Activated CD8-positive, alpha-beta T cell treated with anti-CD3 and anti-CD28 coated beads, Interleukin-2, amount 10 ng/mL, durations not matched to agents 7 days and 5 days (primary cell): Measurements from ENCODE around the gene BTAF1. TPM values are rescaled to one million over a fixed set of nuclear protein-coding genes. Genes with fewer than 3 reads are reported as not detected.
"Not testable (repeated sequence)": the region's sequence is repeated elsewhere in the genome, so short reads cannot be mapped to it uniquely, and the experiment has no call there.

ENCODE experiments used
- ATAC-seq: fragments of 150-1000 bp; cut with Tn5 transposase; one replicate; pipeline ENCODE4 v1.10.0; 2021; ENCODE audit warnings: moderate library complexity
- CTCF ChIA-PET: fragments of 350-600 bp; sonication (Branson Sonifier 250); formaldehyde crosslinking; loops from one replicate; lab custom pipeline; 2021; ENCODE audit warnings: antibody characterized with exemption; lab: Charles Lee
- POLR2A ChIA-PET: fragments of 350-600 bp; sonication (Branson Sonifier 250); formaldehyde crosslinking; loops from one replicate; lab custom pipeline; 2021; ENCODE audit warnings: antibody characterized with exemption; lab: Charles Lee
- DNase-seq: peaks from one replicate; pipeline ENCODE4 v3.0.0-alpha.2; 2020
- H3K27ac Mint-ChIP-seq: one replicate; pipeline ENCODE4 v1.8.0; 2021; ENCODE audit warnings: mild to moderate bottlenecking, mixed read lengths
- H3K27me3 Mint-ChIP-seq: one replicate; pipeline ENCODE4 v1.8.0; 2021; ENCODE audit warnings: low read depth, mixed read lengths
- H3K36me3 Mint-ChIP-seq: one replicate; pipeline ENCODE4 v1.8.0; 2021; ENCODE audit warnings: low read depth, mixed read lengths
- H3K4me1 Mint-ChIP-seq: one replicate; pipeline ENCODE4 v1.8.0; 2021; ENCODE audit warnings: low read depth, mixed read lengths
- H3K4me3 Mint-ChIP-seq: one replicate; pipeline ENCODE4 v1.8.0; 2021; ENCODE audit warnings: mild to moderate bottlenecking, mixed read lengths
- H3K9me3 Mint-ChIP-seq: one replicate; pipeline ENCODE4 v1.8.0; 2022; ENCODE audit warnings: mixed read lengths; ENCODE audit not compliant: insufficient read depth
- total RNA-seq, 2 experiments: library from RNA; stranded (reverse); gene quantifications; one replicate each; pipeline ENCODE4 v1.2.3, GENCODE V29; 2021

BTAF1 gene
- total RNA-seq, 2 experiments from 2014 or later = 40.9 to 41.0 TPM

GRCh38 chr10:91891125-91892001 is 32.2 kb upstream of the BTAF1 start:
- Mint-ChIP-seq H3K4me1 (peaks cover 9% of the 10 kb centered on the region), H3K9me3 (no peaks in the 10 kb centered on the region), H3K27ac (no peak overlapping the region), H3K4me3 (no peak overlapping the region), H3K27me3 (peaks cover 20% of the 10 kb centered on the region), H3K36me3 (no peaks in the 10 kb centered on the region)
- ChIA-PET POLR2A (no interaction called here), CTCF (interaction anchor here (2.0 kb wide), 1 partner anchor 21 kb away, joined by 4 read pairs; no protein-coding TSS in a partner anchor)
- ATAC-seq (no peak), DNase-seq (no peak)

GRCh38 chr10:91893051-91893450 is 30.5 kb upstream of the BTAF1 start:
- no peaks in the 10 kb centered on the region for H3K36me3 Mint-ChIP-seq
- ATAC-seq = no peak
- no peaks in the 10 kb centered on the region for H3K9me3 Mint-ChIP-seq
- peaks cover 15% of the 10 kb centered on the region for H3K27me3 Mint-ChIP-seq
- no peak overlapping the region for H3K4me3 Mint-ChIP-seq
- H3K4me1 Mint-ChIP-seq = no peaks in the 10 kb centered on the region
- no peak for DNase-seq
- POLR2A ChIA-PET = no interaction called here
- CTCF ChIA-PET = interaction anchor here (2.0 kb wide), 1 partner anchor 19 kb away, joined by 4 read pairs; no protein-coding TSS in a partner anchor
- H3K27ac Mint-ChIP-seq = no peak overlapping the region

- H3K36me3 Mint-ChIP-seq, H3K4me1 Mint-ChIP-seq, H3K4me3 Mint-ChIP-seq, H3K9me3 Mint-ChIP-seq, ATAC-seq, H3K27ac Mint-ChIP-seq, POLR2A ChIA-PET, DNase-seq, CTCF ChIA-PET: not testable (repeated sequence)
- peaks cover 11% of the 10 kb centered on the region for H3K27me3 Mint-ChIP-seq
These were observed 29.3 kb upstream of the BTAF1 start for GRCh38 chr10:91894261-91894685.

GRCh38 chr10:91896212-91896756 is 27.3 kb upstream of the BTAF1 start:
- H3K4me3 Mint-ChIP-seq = no peak overlapping the region
- no peak for DNase-seq
- H3K9me3 Mint-ChIP-seq = no peaks in the 10 kb centered on the region
- H3K27ac Mint-ChIP-seq = no peak overlapping the region
- POLR2A ChIA-PET = no interaction called here
- no peaks in the 10 kb centered on the region for H3K36me3 Mint-ChIP-seq
- CTCF ChIA-PET = no interaction called here
- no peak for ATAC-seq
- peaks cover under 1% of the 10 kb centered on the region for H3K4me1 Mint-ChIP-seq
- H3K27me3 Mint-ChIP-seq = peaks cover 2% of the 10 kb centered on the region

GRCh38 chr10:91897421-91897820 is 26.1 kb upstream of the BTAF1 start:
- CTCF ChIA-PET = no interaction called here
- no peak for DNase-seq
- H3K27me3 Mint-ChIP-seq = peaks cover 2% of the 10 kb centered on the region
- H3K4me3 Mint-ChIP-seq = no peak overlapping the region
- no peaks in the 10 kb centered on the region for H3K36me3 Mint-ChIP-seq
- H3K4me1 Mint-ChIP-seq = peaks cover 12% of the 10 kb centered on the region
- POLR2A ChIA-PET = interaction anchor here (2.3 kb wide), 1 partner anchor 11 kb away, joined by 6 read pairs; no protein-coding TSS in a partner anchor
- no peak for ATAC-seq
- H3K27ac Mint-ChIP-seq = no peak overlapping the region
- H3K9me3 Mint-ChIP-seq = no peaks in the 10 kb centered on the region

GRCh38 chr10:91901784-91902677 is 21.5 kb upstream of the BTAF1 start:
- no peaks in the 10 kb centered on the region for H3K9me3 Mint-ChIP-seq
- peak; percentile 98 for ATAC-seq
- peak; percentile 65 for DNase-seq
- CTCF ChIA-PET = interaction anchor here (0.5 to 1.6 kb wide), 4 partner anchors 11 to 615 kb away, joined by 3 read pairs; no protein-coding TSS in a partner anchor
- H3K4me1 Mint-ChIP-seq = peaks cover 22% of the 10 kb centered on the region
- no peak overlapping the region for H3K4me3 Mint-ChIP-seq
- H3K27me3 Mint-ChIP-seq = peaks cover 2% of the 10 kb centered on the region
- H3K27ac Mint-ChIP-seq = peak overlapping the region; percentile 62
- H3K36me3 Mint-ChIP-seq = peaks cover 2% of the 10 kb centered on the region
- POLR2A ChIA-PET = interaction anchor here (0.9 kb wide), 1 partner anchor 103 kb away, joined by 4 read pairs; the partner anchor contains the start of gene TNKS2

- DNase-seq (no peak), ATAC-seq (no peak)
- CTCF ChIA-PET = interaction anchor here (1.3 to 2.6 kb wide), 3 partner anchors 15 to 111 kb away, joined by 3 to 13 read pairs (median 12); partner anchors contain the start of gene BTAF1
- peaks cover 2% of the 10 kb centered on the region for H3K36me3 Mint-ChIP-seq
- POLR2A ChIA-PET = interaction anchor here (0.6 to 3.1 kb wide), 4 partner anchors 11 to 23 kb away, joined by 3 to 19 read pairs (median 6); partner anchors contain the start of gene BTAF1
- peak overlapping the region; percentile 85 for H3K4me3 Mint-ChIP-seq
- peaks cover 3% of the 10 kb centered on the region for H3K27me3 Mint-ChIP-seq
- no peaks in the 10 kb centered on the region for H3K9me3 Mint-ChIP-seq
- no peak overlapping the region for H3K27ac Mint-ChIP-seq
- H3K4me1 Mint-ChIP-seq = peaks cover 30% of the 10 kb centered on the region
These were observed 16.5 kb upstream of the BTAF1 start for GRCh38 chr10:91907033-91907594.

- peak overlapping the region; percentile 84 for H3K27ac Mint-ChIP-seq
- DNase-seq = no peak
- no peaks in the 10 kb centered on the region for H3K9me3 Mint-ChIP-seq
- H3K36me3 Mint-ChIP-seq = peaks cover 2% of the 10 kb centered on the region
- H3K4me1 Mint-ChIP-seq = peaks cover 23% of the 10 kb centered on the region
- POLR2A ChIA-PET = interaction anchor here (0.6 to 3.1 kb wide), 9 partner anchors 9 to 112 kb away, joined by 3 to 19 read pairs (median 4); partner anchors contain the start of genes BTAF1 and TNKS2
- CTCF ChIA-PET = interaction anchor here (0.6 to 2.6 kb wide), 16 partner anchors 8 to 609 kb away, joined by 3 to 20 read pairs (median 4); partner anchors contain the start of genes BTAF1 and TNKS2
- peak overlapping the region; percentile 85 for H3K4me3 Mint-ChIP-seq
- H3K27me3 Mint-ChIP-seq = peaks cover 5% of the 10 kb centered on the region
- ATAC-seq = no peak
These were observed 15.6 kb upstream of the BTAF1 start for GRCh38 chr10:91907914-91908336.

GRCh38 chr10:91908337-91909116 is 15.0 kb upstream of the BTAF1 start:
- peaks cover 23% of the 10 kb centered on the region for H3K4me1 Mint-ChIP-seq
- ChIA-PET CTCF (interaction anchor here (0.6 to 2.6 kb wide), 22 partner anchors 9 to 610 kb away, joined by 3 to 20 read pairs (median 4); partner anchors contain the start of genes BTAF1 and TNKS2), POLR2A (interaction anchor here (0.6 to 3.1 kb wide), 11 partner anchors 10 to 112 kb away, joined by 3 to 19 read pairs (median 4); partner anchors contain the start of genes BTAF1 and TNKS2)
- peaks cover 2% of the 10 kb centered on the region for H3K36me3 Mint-ChIP-seq
- no peaks in the 10 kb centered on the region for H3K9me3 Mint-ChIP-seq
- ATAC-seq (peak; percentile 91), DNase-seq (peak; percentile 78)
- peak overlapping the region; percentile 86 for H3K27ac Mint-ChIP-seq
- H3K27me3 Mint-ChIP-seq = peaks cover 9% of the 10 kb centered on the region
- peak overlapping the region; percentile 88 for H3K4me3 Mint-ChIP-seq
